Gastroesophageal sphincter (tissue), 2 donors: ENCODE measurements around the gene SECISBP2.

Experiments
- POLR2A ChIP-seq, 2 donors: fragments of 450-650 bp; IDR thresholded peaks; one replicate each; pipeline ENCODE4 v1.6.1; 2017; ENCODE audit warnings: antibody characterized with exemption in 2 of 2, mild to moderate bottlenecking in 2 of 2, moderate library complexity in 1 of 2
- POLR2AphosphoS5 ChIP-seq: sonication (generic); formaldehyde crosslinking; IDR thresholded peaks from one replicate; pipeline ENCODE4 v1.6.1; 2017; ENCODE audit warnings: antibody characterized with exemption

DNA sequence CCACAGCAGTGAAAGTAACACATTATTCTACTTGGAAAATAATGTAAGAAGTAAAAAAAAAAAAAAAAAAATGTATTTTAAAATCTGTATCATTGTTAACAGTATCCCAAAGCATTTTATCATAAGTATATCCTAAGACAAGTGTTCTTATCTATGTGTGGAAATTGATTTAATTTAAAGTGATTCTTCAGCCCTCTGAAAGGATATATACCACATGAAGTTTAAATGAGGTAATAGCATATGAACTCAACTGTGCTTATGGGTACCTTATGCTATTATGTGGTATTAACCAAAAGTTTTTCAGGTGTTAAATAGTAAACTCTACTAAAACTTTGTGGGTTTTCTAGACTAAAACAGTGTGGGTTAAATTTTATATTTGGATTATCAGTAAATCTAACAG, 2.8 kb upstream of the SECISBP2 start:
- no peak for TF ChIP-seq POLR2AphosphoS5
- TF ChIP-seq POLR2A (IDR thresholded peaks at IDR 0.05), result no peak
